IPS DF 19.7 (cell line): ENCODE measurements around the gene HCFC1R1.

Experiments
- DNase-seq: peaks from one replicate; pipeline ENCODE4 v3.0.0-alpha.2; 2013; ENCODE audit warnings: low read depth, low spot score

The HCFC1R1 gene

GRCh38 chr16:2976673-2977072 is 47.1 kb downstream of the HCFC1R1 start:
- no peak for DNase-seq

- DNase-seq, result no peak
Measured at GRCh38 chr16:2976201-2976600, 47.5 kb downstream of the HCFC1R1 start.

GRCh38 chr16:2975161-2975795 is 48.5 kb downstream of the HCFC1R1 start:
- no peak for DNase-seq

- no peak for DNase-seq
Measured at GRCh38 chr16:2974319-2975056, 49.3 kb downstream of the HCFC1R1 start.

- no peak for DNase-seq
Measured at GRCh38 chr16:2973605-2974318, 50.0 kb downstream of the HCFC1R1 start.

- no peak for DNase-seq
Measured at GRCh38 chr16:2973093-2973492, 50.6 kb downstream of the HCFC1R1 start.
